GM12878 (cell line): Measurements from ENCODE around the gene THRB. TPM values are rescaled to one million over a fixed set of nuclear protein-coding genes. Genes with fewer than 3 reads are reported as not detected.

Experiments
- ATAC-seq: fragments of 200-7000 bp; cut with Tn5 transposase; 3 replicates; pipeline ENCODE4 v1.9.1; 2020; ENCODE audit warnings: mild to moderate bottlenecking, moderate library complexity
- BruUV-seq: library from RNA; stranded (reverse); fragments of 400-500 nt; replicated peaks from 2 replicates; lab custom pipeline; 2021; lab: Mats Ljungman, UMichigan
- CTCF ChIA-PET: fragments of 300-600 bp; sonication (Branson Sonifier 250); formaldehyde crosslinking; extraction: SDS; loops from one replicate; lab custom pipeline; 2021; ENCODE audit warnings: inconsistent platforms; lab: Yijun Ruan, JAX
- POLR2A ChIA-PET: fragments of 350-600 bp; formaldehyde crosslinking; extraction: SDS; loops from one replicate; lab custom pipeline; 2021; ENCODE audit warnings: inconsistent platforms; lab: Charles Lee
- RAD21 ChIA-PET: fragments of 300-600 bp; sonication (Branson Sonifier 250); formaldehyde crosslinking; loops from one replicate; lab custom pipeline; 2023; ENCODE audit warnings: antibody characterized with exemption; ENCODE audit not compliant: unreplicated experiment; lab: Charles Lee
- SMC1A ChIA-PET: fragments of 300-600 bp; sonication (Branson Sonifier 250); formaldehyde crosslinking; loops from one replicate; lab custom pipeline; 2023; ENCODE audit not compliant: unreplicated experiment, uncharacterized antibody; lab: Charles Lee
- DNase-seq: peaks from one replicate; pipeline ENCODE4 v3.0.0-alpha.2; 2011; ENCODE audit warnings: low read depth, low spot score
- FAIRE-seq: peaks from 3 replicates; lab custom pipeline; 2011; peaks lifted over from hg19 to GRCh38; lab: Jason Lieb, UNC
- H2AFZ ChIP-seq: 2 replicates; pipeline ENCODE4 v1.6.0; 2011; ENCODE audit warnings: low read depth, low read length, control low read depth; ENCODE audit not compliant: control insufficient read depth
- H3K27ac ChIP-seq: 2 replicates; pipeline ENCODE4 v1.5.1; 2011; ENCODE audit warnings: control low read depth; ENCODE audit not compliant: control insufficient read depth, insufficient read depth
- H3K27me3 ChIP-seq, 2 experiments: replicated peaks in 1 of 2; 2 replicates each; pipeline versions ENCODE4 v1.6.0 to v1.6.1; 2011; ENCODE audit warnings: low read length in 1 of 2; ENCODE audit not compliant: control insufficient read depth in 2 of 2, insufficient read depth in 2 of 2
- H3K36me3 ChIP-seq, 2 experiments: 2 replicates each; pipeline ENCODE4 v1.5.1; 2011; ENCODE audit warnings: low read length in 1 of 2; ENCODE audit not compliant: control insufficient read depth in 2 of 2, insufficient read depth in 2 of 2
- H3K4me1 ChIP-seq: 2 replicates; pipeline ENCODE4 v1.6.1; 2011; ENCODE audit warnings: mild to moderate bottlenecking, low read length, moderate library complexity, mixed read lengths; ENCODE audit not compliant: control insufficient read depth, insufficient read depth
- H3K4me2 ChIP-seq: 2 replicates; pipeline ENCODE4 v1.6.0; 2011; ENCODE audit warnings: control low read depth; ENCODE audit not compliant: control insufficient read depth, insufficient read depth
- H3K4me3 ChIP-seq: fragments of 200-600 bp; sonication (generic); 2 replicates; pipeline ENCODE4 v1.5.1; 2016
- H3K79me2 ChIP-seq: 2 replicates; pipeline ENCODE4 v1.6.0; 2011; ENCODE audit warnings: low read length; ENCODE audit not compliant: control insufficient read depth, insufficient read depth
- H3K9ac ChIP-seq: 2 replicates; pipeline ENCODE4 v1.8.0; 2011; ENCODE audit warnings: low read length, control low read depth, mixed read lengths; ENCODE audit not compliant: control insufficient read depth, insufficient read depth
- H3K9me3 ChIP-seq: replicated peaks from 3 replicates; pipeline ENCODE4 v1.5.1; 2011; ENCODE audit warnings: mild to moderate bottlenecking, low read length; ENCODE audit not compliant: control insufficient read depth, insufficient read depth
- H4K20me1 ChIP-seq: 2 replicates; pipeline ENCODE4 v1.6.0; 2011; ENCODE audit not compliant: control insufficient read depth, insufficient read depth
- BCL3 ChIP-seq: IDR thresholded peaks from 2 replicates; pipeline ENCODE4 v1.6.1; 2011; ENCODE audit warnings: borderline replicate concordance, low read depth, mild to moderate bottlenecking, moderate library complexity, low read length; ENCODE audit not compliant: insufficient read depth, poor library complexity, severe bottlenecking
- CREB1 ChIP-seq: IDR thresholded peaks from 2 replicates; pipeline ENCODE4 v1.6.1; 2012; ENCODE audit warnings: low read depth, mild to moderate bottlenecking, inconsistent platforms
- E2F4 ChIP-seq: IDR thresholded peaks from 2 replicates; pipeline ENCODE4 v1.6.1; 2012; ENCODE audit warnings: low read depth, low read length, improper control_type of control experiment
- EGR1 ChIP-seq, 2 experiments: IDR thresholded peaks; 1 replicate in 1 of 2; 2 replicates in 1 of 2; pipeline ENCODE4 v1.6.1; 2011 to 2012; ENCODE audit warnings: low read depth in 2 of 2, low read length in 2 of 2, borderline replicate concordance in 1 of 2, mild to moderate bottlenecking in 1 of 2, moderate library complexity in 1 of 2
- ELK1 ChIP-seq: IDR thresholded peaks from 2 replicates; pipeline ENCODE4 v1.6.1; 2012; ENCODE audit warnings: low read depth, low read length, improper control_type of control experiment
- EZH2 ChIP-seq: IDR thresholded peaks from 2 replicates; pipeline ENCODE4 v1.6.1; 2012; ENCODE audit warnings: low read depth, mild to moderate bottlenecking, control low read depth, inconsistent platforms, low read length, borderline replicate concordance; ENCODE audit not compliant: control insufficient read depth
- HCFC1 ChIP-seq: fragments of 150-350 bp; IDR thresholded peaks from 2 replicates; pipeline ENCODE4 v1.6.1; 2014; ENCODE audit warnings: low read length
- HDGF ChIP-seq: fragments of 450-650 bp; IDR thresholded peaks from 2 replicates; pipeline ENCODE4 v1.6.1; 2016; ENCODE audit warnings: antibody characterized with exemption
- IKZF2 ChIP-seq, 2 experiments: fragments of 450-650 bp; IDR thresholded peaks; 2 replicates each; pipeline ENCODE4 v1.6.1; 2017; ENCODE audit warnings: mild to moderate bottlenecking in 2 of 2, moderate library complexity in 2 of 2
- IRF5 ChIP-seq: fragments of 450-650 bp; IDR thresholded peaks from 2 replicates; pipeline ENCODE4 v1.6.1; 2017; ENCODE audit warnings: borderline replicate concordance
- KAT2A ChIP-seq: conservative IDR thresholded peaks from 2 replicates; pipeline ENCODE4 v1.6.1; 2011; ENCODE audit warnings: low read depth, low read length; ENCODE audit not compliant: control insufficient read depth
- NFYB ChIP-seq: IDR thresholded peaks from 2 replicates; pipeline ENCODE4 v1.6.1; 2011; ENCODE audit warnings: low read depth, mild to moderate bottlenecking, low read length, improper control_type of control experiment, moderate library complexity; ENCODE audit not compliant: insufficient read depth
- RELA ChIP-seq: fragments of 450-650 bp; IDR thresholded peaks from 2 replicates; pipeline ENCODE4 v1.8.0; 2014; ENCODE audit warnings: borderline replicate concordance; ENCODE audit not compliant: partially characterized antibody
- SMAD5 ChIP-seq: IDR thresholded peaks from 2 replicates; pipeline ENCODE4 v1.6.1; 2016; ENCODE audit warnings: antibody characterized with exemption, low read depth
- TBL1XR1 ChIP-seq: IDR thresholded peaks from 2 replicates; pipeline ENCODE4 v1.6.1; 2012; ENCODE audit warnings: low read depth, low read length, improper control_type of control experiment
- ZNF274 ChIP-seq: IDR thresholded peaks from one replicate; pipeline ENCODE4 v1.8.0; 2011; ENCODE audit not compliant: insufficient read length, insufficient read depth
- WGBS: methylation state at CpG from one replicate; pipeline ENCODE4 v1.1.6; 2016; ENCODE audit warnings: low lambda C conversion rate; ENCODE audit not compliant: insufficient replicate concordance, insufficient coverage; ENCODE audit errors: missing lambda C conversion rate; 5-methylcytosine and 5-hydroxymethylcytosine counted together
- in situ Hi-C: fragments of 300-500 bp; cut with MboI; formaldehyde crosslinking; loops from 9 replicates; pipeline ENCODE4 v1.14.3; 2018; ENCODE audit warnings: mixed read lengths
- intact Hi-C: fragments of 100-400 bp; cut with micrococcal nuclease; formaldehyde crosslinking; loops from one replicate; pipeline ENCODE4 v1.14.2; 2022; ENCODE audit not compliant: unreplicated experiment
- polyA plus RNA-seq, 11 experiments: library from polyadenylated mRNA; depleted of rRNA in 4 of 11; unstranded in 6 of 11; stranded (reverse) in 5 of 11; fragments of >200 nt; fragmentation: Nextera tagmentation in 4 of 11; fragmentation: Illumina TruSeq in 1 of 11; extraction: Ambion mirVana in 4 of 11; extraction: Trizol in 1 of 11; gene quantifications; 1 replicate in 1 of 11; 2 replicates in 10 of 11; pipeline versions ENCODE4 v1.2.1 to v1.2.3, GENCODE V29; 2011 to 2016; ENCODE audit warnings: inconsistent platforms in 2 of 11, missing spikeins in 2 of 11, low read depth in 1 of 11
- total RNA-seq, 4 experiments: library from RNA; depleted of rRNA in 3 of 4; stranded (reverse); fragments of >200 nt in 3 of 4; fragmentation: Illumina TruSeq in 1 of 4; extraction: Trizol in 1 of 4; gene quantifications; 2 replicates each; pipeline versions ENCODE4 v1.2.1 to v1.2.3, GENCODE V29; 2013 to 2021
- TF ChIP-seq, protein P1 (sequence below): IDR thresholded peaks from 2 replicates; pipeline ENCODE4 v1.6.1; 2011; ENCODE audit warnings: mild to moderate bottlenecking, low read depth, low read length, moderate library complexity; ENCODE audit not compliant: insufficient replicate concordance

The THRB gene
- total and polyA plus RNA-seq, 10 of the 15 experiments (the other 5 are each of a cell fraction or from before 2014, with no cell fraction given) = 0.05 TPM; not detected in 9

- no peaks in the 10 kb centered on the region for H3K4me1 ChIP-seq
- in situ Hi-C loops (loop anchor here (5.0 to 10.0 kb wide), 2 partner anchors 250 to 347 kb away; no protein-coding TSS in a partner anchor), intact Hi-C loops (no loop called here)
- no peaks in the 10 kb centered on the region for H3K27me3 ChIP-seq
- BruUV-seq = no TSS peak
- DNase-seq (no peak), FAIRE-seq (no peak), ATAC-seq (no peak)
- H3K9ac ChIP-seq = no peak overlapping the region
- ChIA-PET RAD21 (interaction anchor here (1.6 kb wide), 1 partner anchor 242 kb away, joined by 3 read pairs; no protein-coding TSS in a partner anchor), CTCF (no interaction called here), POLR2A (interaction anchor here (0.7 kb wide), 1 partner anchor 51 kb away, joined by 6 read pairs; no protein-coding TSS in a partner anchor), SMC1A (interaction anchor here (0.6 to 1.4 kb wide), 2 partner anchors 9 to 243 kb away, joined by 3 read pairs; no protein-coding TSS in a partner anchor)
- H3K27ac ChIP-seq = no peak overlapping the region
- H3K79me2 ChIP-seq = no peaks in the 10 kb centered on the region
- 34% methylated on average over 6 of the region's 6 CpGs for WGBS
- no peaks in the 10 kb centered on the region for H4K20me1 ChIP-seq
- no peak overlapping the region for H3K4me3 ChIP-seq
- no peaks in the 10 kb centered on the region for H3K9me3 ChIP-seq
- H3K36me3 ChIP-seq = no peaks in the 10 kb centered on the region
- no peak overlapping the region for H3K4me2 ChIP-seq
- no peak overlapping the region for H2AFZ ChIP-seq
- TF ChIP-seq ZNF274 (no peak), CREB1 (no peak), EGR1 (IDR thresholded peaks at IDR 0.05; ENCODE audit: borderline replicate concordance in 1 of 2, low read depth in 2 of 2, low read length in 2 of 2) (no peak), TBL1XR1 (no peak), HDGF (no peak), ELK1 (no peak), SMAD5 (no peak), RELA (no peak), IKZF2 (IDR thresholded peaks at IDR 0.05) (no peak), E2F4 (no peak), NFYB (no peak), HCFC1 (no peak), EZH2 (no peak), IRF5 (no peak), KAT2A (no peak), BCL3 (no peak)
- TF ChIP-seq, protein P1, sequence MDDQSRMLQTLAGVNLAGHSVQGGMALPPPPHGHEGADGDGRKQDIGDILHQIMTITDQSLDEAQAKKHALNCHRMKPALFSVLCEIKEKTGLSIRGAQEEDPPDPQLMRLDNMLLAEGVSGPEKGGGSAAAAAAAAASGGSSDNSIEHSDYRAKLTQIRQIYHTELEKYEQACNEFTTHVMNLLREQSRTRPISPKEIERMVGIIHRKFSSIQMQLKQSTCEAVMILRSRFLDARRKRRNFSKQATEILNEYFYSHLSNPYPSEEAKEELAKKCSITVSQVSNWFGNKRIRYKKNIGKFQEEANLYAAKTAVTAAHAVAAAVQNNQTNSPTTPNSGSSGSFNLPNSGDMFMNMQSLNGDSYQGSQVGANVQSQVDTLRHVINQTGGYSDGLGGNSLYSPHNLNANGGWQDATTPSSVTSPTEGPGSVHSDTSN = no peak
Measured at GRCh38 chr3:24242012-24242698, 252.5 kb downstream of the THRB start.
